Measurements from ENCODE around the gene ATE1.

DNA sequence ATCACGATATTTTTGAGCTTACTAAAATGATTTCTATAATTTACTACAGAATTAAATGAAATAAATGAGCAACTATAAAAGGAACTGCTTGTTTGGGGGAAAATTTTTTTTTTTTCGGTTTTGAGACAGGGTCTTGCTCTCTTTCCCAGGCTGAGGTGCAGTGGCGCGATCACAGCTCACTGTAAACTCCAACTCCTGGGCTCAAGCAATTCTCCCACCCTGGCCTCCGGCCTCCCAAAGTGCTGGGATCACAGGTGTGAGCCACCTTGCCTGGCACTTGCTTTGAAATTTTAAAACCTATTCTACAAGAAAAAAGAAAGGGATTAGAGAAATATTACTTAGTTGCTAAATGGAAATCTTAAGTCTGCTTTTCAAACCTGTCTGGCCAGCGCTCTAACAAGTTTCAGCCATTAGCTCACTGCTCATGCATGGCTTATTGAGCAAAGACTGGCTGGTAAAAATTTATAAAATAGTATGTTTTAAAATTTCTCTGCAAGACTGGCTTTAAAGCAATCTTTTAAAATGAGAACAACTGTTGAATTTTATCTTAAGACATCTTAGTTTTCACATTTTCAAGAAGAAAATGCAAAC lies 144.0 kb downstream of the ATE1 start:
- TF ChIP-seq, protein P1, sequence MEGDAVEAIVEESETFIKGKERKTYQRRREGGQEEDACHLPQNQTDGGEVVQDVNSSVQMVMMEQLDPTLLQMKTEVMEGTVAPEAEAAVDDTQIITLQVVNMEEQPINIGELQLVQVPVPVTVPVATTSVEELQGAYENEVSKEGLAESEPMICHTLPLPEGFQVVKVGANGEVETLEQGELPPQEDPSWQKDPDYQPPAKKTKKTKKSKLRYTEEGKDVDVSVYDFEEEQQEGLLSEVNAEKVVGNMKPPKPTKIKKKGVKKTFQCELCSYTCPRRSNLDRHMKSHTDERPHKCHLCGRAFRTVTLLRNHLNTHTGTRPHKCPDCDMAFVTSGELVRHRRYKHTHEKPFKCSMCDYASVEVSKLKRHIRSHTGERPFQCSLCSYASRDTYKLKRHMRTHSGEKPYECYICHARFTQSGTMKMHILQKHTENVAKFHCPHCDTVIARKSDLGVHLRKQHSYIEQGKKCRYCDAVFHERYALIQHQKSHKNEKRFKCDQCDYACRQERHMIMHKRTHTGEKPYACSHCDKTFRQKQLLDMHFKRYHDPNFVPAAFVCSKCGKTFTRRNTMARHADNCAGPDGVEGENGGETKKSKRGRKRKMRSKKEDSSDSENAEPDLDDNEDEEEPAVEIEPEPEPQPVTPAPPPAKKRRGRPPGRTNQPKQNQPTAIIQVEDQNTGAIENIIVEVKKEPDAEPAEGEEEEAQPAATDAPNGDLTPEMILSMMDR (IDR thresholded peaks at IDR 0.05), result no peak
- TF ChIP-seq POLR2A (IDR thresholded peaks at IDR 0.05), result no peak
- no peak for TF ChIP-seq EP300 (IDR thresholded peaks at IDR 0.05)
